ENCODE measurements around the gene LY6G6F. TPM values are rescaled to one million over a fixed set of nuclear protein-coding genes. Genes with fewer than 3 reads are reported as not detected.

LY6G6F gene
- total and polyA plus RNA-seq, 2 experiments from 2014 or later = not detected

- no peak overlapping the region for H3K4me2 ChIP-seq (ENCODE audit: unreplicated experiment)
- peaks cover 82% of the 10 kb centered on the region for H3K79me2 ChIP-seq (ENCODE audit: insufficient read depth)
- H3F3A ChIP-seq (ENCODE audit: insufficient read depth) = peaks cover 38% of the 10 kb centered on the region
- 75 to 76% methylated on average over 12 of the region's 12 CpGs for WGBS, 2 experiments (ENCODE audit: low coverage in 1 of 2, low lambda C conversion rate in 2 of 2, missing lambda C conversion rate in 2 of 2)
- in situ Hi-C loops (cut with MboI) = no loop called here
- H3K4me1 ChIP-seq (ENCODE audit: insufficient read depth) = peaks cover 29% of the 10 kb centered on the region
- no peak overlapping the region for H3K27ac ChIP-seq
- no peaks in the 10 kb centered on the region for H3K27me3 ChIP-seq (replicated peaks; ENCODE audit: insufficient read depth)
- no peaks in the 10 kb centered on the region for H3K9me2 ChIP-seq (ENCODE audit: insufficient read depth)
- DNase-seq = no peak
- peaks cover 1% of the 10 kb centered on the region; the same call in 1 of the 2 replicates for H3K36me3 ChIP-seq (ENCODE audit: low read depth)
- TF ChIP-seq EZH2 (IDR thresholded peaks at IDR 0.05; ENCODE audit: insufficient read depth, poor library complexity, severe bottlenecking) (no peak), EZH2phosphoT487 (IDR thresholded peaks at IDR 0.05; ENCODE audit: insufficient read depth, low read depth) (no peak)
- no peak overlapping the region for H3K9ac ChIP-seq
- no peaks in the 10 kb centered on the region for H3K9me3 ChIP-seq (ENCODE audit: low read depth)
- H3K4me3 ChIP-seq = no peak overlapping the region
- no peak overlapping the region for H2AFZ ChIP-seq
- no peaks in the 10 kb centered on the region for H4K20me1 ChIP-seq (ENCODE audit: insufficient read depth)
Observed at GRCh38 chr6:31662124-31662723, 44.4 kb upstream of the LY6G6F start.

GRCh38 chr6:31663126-31663960 is 43.3 kb upstream of the LY6G6F start:
- H3K9me3 ChIP-seq (ENCODE audit: low read depth) = no peaks in the 10 kb centered on the region
- H3K79me2 ChIP-seq (ENCODE audit: insufficient read depth) = peaks cover 82% of the 10 kb centered on the region
- TF ChIP-seq EZH2 (IDR thresholded peaks at IDR 0.05; ENCODE audit: insufficient read depth, poor library complexity, severe bottlenecking) = no peak
- TF ChIP-seq EZH2phosphoT487 (IDR thresholded peaks at IDR 0.05; ENCODE audit: insufficient read depth, low read depth) = no peak
- H3K27ac ChIP-seq = peak overlapping the region; percentile 87
- no peaks in the 10 kb centered on the region for H3K9me2 ChIP-seq (ENCODE audit: insufficient read depth)
- no peaks in the 10 kb centered on the region for H4K20me1 ChIP-seq (ENCODE audit: insufficient read depth)
- peak overlapping the region; percentile 89 for H3K4me3 ChIP-seq
- H3K36me3 ChIP-seq (ENCODE audit: low read depth) = peaks cover 9% of the 10 kb centered on the region; the same call in 1 of the 2 replicates
- peak overlapping the region; percentile 93 for H3K4me2 ChIP-seq (ENCODE audit: unreplicated experiment)
- WGBS, 2 experiments (ENCODE audit: low coverage in 1 of 2, low lambda C conversion rate in 2 of 2, missing lambda C conversion rate in 2 of 2) = 20 to 29% methylated on average over 7 to 9 of the region's 9 CpGs
- peaks cover 38% of the 10 kb centered on the region for H3F3A ChIP-seq (ENCODE audit: insufficient read depth)
- peaks cover 29% of the 10 kb centered on the region for H3K4me1 ChIP-seq (ENCODE audit: insufficient read depth)
- in situ Hi-C loops (cut with MboI) = no loop called here
- H3K27me3 ChIP-seq (replicated peaks; ENCODE audit: insufficient read depth) = no peaks in the 10 kb centered on the region
- DNase-seq = peak; percentile 72
- no peak overlapping the region for H2AFZ ChIP-seq
- peak overlapping the region; percentile 93 for H3K9ac ChIP-seq

GRCh38 chr6:31663961-31664789 is 42.5 kb upstream of the LY6G6F start:
- Histone ChIP-seq H3K79me2 (ENCODE audit: insufficient read depth) (peaks cover 82% of the 10 kb centered on the region), H3K9ac (peak overlapping the region; percentile 93), H3K27ac (peak overlapping the region; percentile 87), H3K4me2 (ENCODE audit: unreplicated experiment) (peak overlapping the region; percentile 93), H4K20me1 (ENCODE audit: insufficient read depth) (no peaks in the 10 kb centered on the region), H3K9me3 (ENCODE audit: low read depth) (no peaks in the 10 kb centered on the region), H3F3A (ENCODE audit: insufficient read depth) (peaks cover 38% of the 10 kb centered on the region), H2AFZ (peak overlapping the region; percentile 71), H3K9me2 (ENCODE audit: insufficient read depth) (no peaks in the 10 kb centered on the region), H3K4me1 (ENCODE audit: insufficient read depth) (peaks cover 24% of the 10 kb centered on the region), H3K4me3 (peak overlapping the region; percentile 89), H3K36me3 (ENCODE audit: low read depth) (peaks cover 9% of the 10 kb centered on the region), H3K27me3 (replicated peaks; ENCODE audit: insufficient read depth) (no peaks in the 10 kb centered on the region)
- in situ Hi-C loops (cut with MboI) = no loop called here
- TF ChIP-seq EZH2phosphoT487 (IDR thresholded peaks at IDR 0.05; ENCODE audit: insufficient read depth, low read depth) = no peak
- TF ChIP-seq EZH2 (IDR thresholded peaks at IDR 0.05; ENCODE audit: insufficient read depth, poor library complexity, severe bottlenecking) = no peak
- peak; percentile 90 for DNase-seq
- WGBS, 2 experiments (ENCODE audit: low coverage in 1 of 2, low lambda C conversion rate in 2 of 2, missing lambda C conversion rate in 2 of 2) = 1 to 2% methylated on average over 13 to 17 of the region's 17 CpGs
